ENCODE data around the gene UNC13D. TPM values are rescaled to one million over a fixed set of nuclear protein-coding genes. Genes with fewer than 3 reads are reported as not detected.

The UNC13D gene
- total RNA-seq, 4 donors from 2014 or later: 3.2 to 27.1 (median 8.2) TPM

DNA sequence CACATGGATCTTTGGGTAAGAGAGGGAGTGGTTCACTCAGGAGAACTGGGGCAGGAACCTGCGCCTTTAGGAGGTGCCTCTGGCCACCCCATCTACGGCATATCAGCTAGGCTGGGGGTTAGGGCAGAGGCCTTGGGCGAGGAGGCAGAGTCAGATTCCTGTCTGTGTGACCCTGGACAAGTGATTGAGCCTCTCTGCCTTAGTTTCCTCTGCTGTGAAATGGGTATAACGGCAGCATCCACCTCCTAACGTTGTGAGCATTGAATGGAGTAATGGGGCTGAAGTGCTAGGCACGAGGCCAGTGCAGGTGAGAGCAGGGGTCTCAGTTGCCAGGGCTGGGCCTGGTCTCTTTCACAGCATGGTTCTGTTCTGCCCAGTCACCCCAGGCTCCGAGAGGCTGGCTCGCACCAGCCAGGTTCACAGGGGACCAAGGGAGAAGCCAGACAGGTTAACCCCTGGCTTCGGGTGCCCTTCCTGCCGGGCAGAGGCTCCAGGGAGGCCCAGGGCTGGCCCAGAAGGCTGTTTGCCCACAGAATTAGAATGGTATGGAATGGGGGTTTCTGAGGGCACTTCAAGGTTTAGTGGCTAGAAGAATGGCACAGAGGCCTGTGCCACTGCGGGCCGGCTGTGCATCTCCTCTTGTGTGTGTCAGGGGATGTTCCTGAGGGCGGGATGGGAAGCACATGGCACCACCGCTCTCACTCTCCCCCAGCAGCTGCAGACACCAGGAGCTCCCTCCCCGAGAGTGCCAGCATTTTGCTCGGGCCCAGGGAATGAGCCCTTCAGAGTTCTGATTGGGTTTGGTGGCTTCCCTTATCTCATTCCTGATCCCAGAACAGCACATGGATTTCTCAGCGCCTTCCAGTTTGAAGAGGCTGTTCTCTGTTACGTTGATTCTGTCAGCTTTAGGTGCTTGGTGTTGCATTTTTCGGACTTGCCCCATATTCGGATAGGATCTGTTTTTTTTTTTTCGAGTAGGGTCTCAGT is 23.8 kb downstream of the UNC13D start:
- DNase-seq (ENCODE audit: low spot score) (no peak), ATAC-seq (ENCODE audit: low FRiP score) (no peak)
- TF ChIP-seq, protein P1, sequence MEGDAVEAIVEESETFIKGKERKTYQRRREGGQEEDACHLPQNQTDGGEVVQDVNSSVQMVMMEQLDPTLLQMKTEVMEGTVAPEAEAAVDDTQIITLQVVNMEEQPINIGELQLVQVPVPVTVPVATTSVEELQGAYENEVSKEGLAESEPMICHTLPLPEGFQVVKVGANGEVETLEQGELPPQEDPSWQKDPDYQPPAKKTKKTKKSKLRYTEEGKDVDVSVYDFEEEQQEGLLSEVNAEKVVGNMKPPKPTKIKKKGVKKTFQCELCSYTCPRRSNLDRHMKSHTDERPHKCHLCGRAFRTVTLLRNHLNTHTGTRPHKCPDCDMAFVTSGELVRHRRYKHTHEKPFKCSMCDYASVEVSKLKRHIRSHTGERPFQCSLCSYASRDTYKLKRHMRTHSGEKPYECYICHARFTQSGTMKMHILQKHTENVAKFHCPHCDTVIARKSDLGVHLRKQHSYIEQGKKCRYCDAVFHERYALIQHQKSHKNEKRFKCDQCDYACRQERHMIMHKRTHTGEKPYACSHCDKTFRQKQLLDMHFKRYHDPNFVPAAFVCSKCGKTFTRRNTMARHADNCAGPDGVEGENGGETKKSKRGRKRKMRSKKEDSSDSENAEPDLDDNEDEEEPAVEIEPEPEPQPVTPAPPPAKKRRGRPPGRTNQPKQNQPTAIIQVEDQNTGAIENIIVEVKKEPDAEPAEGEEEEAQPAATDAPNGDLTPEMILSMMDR (IDR thresholded peaks at IDR 0.05): no peak

GRCh38 chr17:75819678-75820077 is 24.5 kb downstream of the UNC13D start:
- DNase-seq (ENCODE audit: low spot score): no peak
- TF ChIP-seq, protein P1 (IDR thresholded peaks at IDR 0.05): no peak
- ATAC-seq (ENCODE audit: low FRiP score): no peak

DNA sequence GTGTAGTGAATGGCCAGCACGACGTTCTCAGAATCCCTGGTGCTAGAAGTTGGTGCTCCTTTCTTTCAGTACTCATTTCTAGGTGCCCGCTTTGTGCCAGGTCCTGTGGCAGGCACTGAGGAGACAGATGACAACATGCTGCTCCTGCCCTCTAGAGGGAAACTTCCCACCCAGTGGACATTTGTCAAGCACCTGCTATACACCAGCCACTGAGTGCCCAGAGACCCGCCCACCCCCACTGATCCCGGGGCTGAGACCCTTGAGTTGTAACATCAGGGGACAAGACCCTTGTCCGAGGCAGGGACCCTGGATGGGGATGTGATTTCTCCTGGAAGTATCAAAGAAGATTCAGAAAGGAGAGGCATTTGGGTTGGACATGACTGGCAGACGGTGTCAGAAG is 25.1 kb downstream of the UNC13D start:
- TF ChIP-seq, protein P1 (IDR thresholded peaks at IDR 0.05): no peak
- ATAC-seq (ENCODE audit: low FRiP score) (no peak), DNase-seq (ENCODE audit: low spot score) (no peak)

- DNase-seq (ENCODE audit: low spot score) (no peak), ATAC-seq (ENCODE audit: low FRiP score) (no peak)
- TF ChIP-seq, protein P1 (IDR thresholded peaks at IDR 0.05): no peak
Measured at GRCh38 chr17:75818326-75818885, 25.8 kb downstream of the UNC13D start.

- TF ChIP-seq, protein P1 (IDR thresholded peaks at IDR 0.05): no peak
- ATAC-seq (ENCODE audit: low FRiP score): no peak
- DNase-seq (ENCODE audit: low spot score): no peak
Measured at GRCh38 chr17:75817571-75817970, 26.6 kb downstream of the UNC13D start.

- DNase-seq (ENCODE audit: low spot score) (no peak), ATAC-seq (ENCODE audit: low FRiP score) (no peak)
- TF ChIP-seq, protein P1 (IDR thresholded peaks at IDR 0.05): no peak
Measured at GRCh38 chr17:75816693-75817092, 27.5 kb downstream of the UNC13D start.
